ENCODE results near the gene TNIP3.

DNA sequence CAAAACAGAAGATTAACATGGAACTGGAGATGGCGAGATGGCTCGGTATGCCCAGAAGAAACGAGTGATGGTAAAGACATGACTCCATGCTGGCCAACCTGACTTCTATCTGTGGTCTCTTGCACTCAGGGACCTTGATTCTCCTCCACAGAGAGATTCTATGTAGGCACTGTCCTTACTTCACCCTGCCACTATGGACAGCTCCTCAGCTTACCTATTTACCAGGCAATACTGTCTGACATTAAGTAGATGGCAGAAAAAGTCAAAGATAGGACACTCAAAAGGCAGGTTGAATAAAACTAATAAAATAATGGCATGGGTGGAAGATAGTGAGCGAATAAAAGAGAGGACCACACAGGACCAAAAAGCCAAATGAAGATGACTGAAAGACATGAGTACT is 56.6 kb downstream of the TNIP3 start:
- TF ChIP-seq, protein P1, sequence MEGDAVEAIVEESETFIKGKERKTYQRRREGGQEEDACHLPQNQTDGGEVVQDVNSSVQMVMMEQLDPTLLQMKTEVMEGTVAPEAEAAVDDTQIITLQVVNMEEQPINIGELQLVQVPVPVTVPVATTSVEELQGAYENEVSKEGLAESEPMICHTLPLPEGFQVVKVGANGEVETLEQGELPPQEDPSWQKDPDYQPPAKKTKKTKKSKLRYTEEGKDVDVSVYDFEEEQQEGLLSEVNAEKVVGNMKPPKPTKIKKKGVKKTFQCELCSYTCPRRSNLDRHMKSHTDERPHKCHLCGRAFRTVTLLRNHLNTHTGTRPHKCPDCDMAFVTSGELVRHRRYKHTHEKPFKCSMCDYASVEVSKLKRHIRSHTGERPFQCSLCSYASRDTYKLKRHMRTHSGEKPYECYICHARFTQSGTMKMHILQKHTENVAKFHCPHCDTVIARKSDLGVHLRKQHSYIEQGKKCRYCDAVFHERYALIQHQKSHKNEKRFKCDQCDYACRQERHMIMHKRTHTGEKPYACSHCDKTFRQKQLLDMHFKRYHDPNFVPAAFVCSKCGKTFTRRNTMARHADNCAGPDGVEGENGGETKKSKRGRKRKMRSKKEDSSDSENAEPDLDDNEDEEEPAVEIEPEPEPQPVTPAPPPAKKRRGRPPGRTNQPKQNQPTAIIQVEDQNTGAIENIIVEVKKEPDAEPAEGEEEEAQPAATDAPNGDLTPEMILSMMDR (IDR thresholded peaks at IDR 0.05 in 8 of 11, conservative IDR thresholded peaks at IDR 0.05 in 3 of 11) = no peak
- TF ChIP-seq POLR2A (IDR thresholded peaks at IDR 0.05) (no peak), POLR2AphosphoS5 (IDR thresholded peaks at IDR 0.05) (no peak)
